ENCODE measurements around the gene DNAJC8. TPM values are rescaled to one million over a fixed set of nuclear protein-coding genes. Genes with fewer than 3 reads are reported as not detected.

Gene DNAJC8
- 108 and 132 TPM in 2 replicates for total RNA-seq (2014; rRNA removed; shearing (Covaris generic))

- DNase-seq (ENCODE audit: low read depth), result peak; percentile 89
Observed at GRCh38 chr1:28232558-28233263, at the start of gene DNAJC8. DNAJC8 (minus strand) TSS chr1:28233029; CDS start chr1:28232998, 31 bp downstream.

- DNase-seq (ENCODE audit: low read depth), result no peak
Observed at GRCh38 chr1:28281608-28282425, 49.0 kb upstream of the DNAJC8 start.

- no peak for DNase-seq (ENCODE audit: low read depth)
Observed at GRCh38 chr1:28280977-28281381, 48.1 kb upstream of the DNAJC8 start.

GRCh38 chr1:28280501-28280900, 47.7 kb upstream of the DNAJC8 start:
- no peak for DNase-seq (ENCODE audit: low read depth)

- no peak for DNase-seq (ENCODE audit: low read depth)
Observed at GRCh38 chr1:28279721-28280120, 46.9 kb upstream of the DNAJC8 start.

- no peak for DNase-seq (ENCODE audit: low read depth)
Observed at GRCh38 chr1:28278763-28279162, 45.9 kb upstream of the DNAJC8 start.

GRCh38 chr1:28273216-28273860, 40.5 kb upstream of the DNAJC8 start:
- DNase-seq (ENCODE audit: low read depth), result peak; percentile 28

GRCh38 chr1:28272215-28272852, 39.5 kb upstream of the DNAJC8 start:
- no peak for DNase-seq (ENCODE audit: low read depth)

GRCh38 chr1:28269529-28269928, 36.7 kb upstream of the DNAJC8 start:
- no peak for DNase-seq (ENCODE audit: low read depth)

- no peak for DNase-seq (ENCODE audit: low read depth)
Observed at GRCh38 chr1:28267633-28268032, 34.8 kb upstream of the DNAJC8 start.

GRCh38 chr1:28266920-28267322, 34.1 kb upstream of the DNAJC8 start:
- no peak for DNase-seq (ENCODE audit: low read depth)

GRCh38 chr1:28265577-28265976, 32.7 kb upstream of the DNAJC8 start:
- no peak for DNase-seq (ENCODE audit: low read depth)

GRCh38 chr1:28264897-28265296, 32.1 kb upstream of the DNAJC8 start:
- DNase-seq (ENCODE audit: low read depth), result no peak

- no peak for DNase-seq (ENCODE audit: low read depth)
Observed at GRCh38 chr1:28260803-28261174, 28.0 kb upstream of the DNAJC8 start.

- peak; percentile 82 for DNase-seq (ENCODE audit: low read depth)
Observed at GRCh38 chr1:28259934-28260802, 27.3 kb upstream of the DNAJC8 start.

- peak; percentile 98 for DNase-seq (ENCODE audit: low read depth)
Observed at GRCh38 chr1:28259252-28259933, 26.6 kb upstream of the DNAJC8 start, which contains the start of gene SESN2. SESN2 (plus strand) TSS chr1:28259518; CDS start chr1:28259848, 330 bp downstream.

- DNase-seq (ENCODE audit: low read depth), result no peak
Observed at GRCh38 chr1:28258628-28259251, 25.9 kb upstream of the DNAJC8 start.

- no peak for DNase-seq (ENCODE audit: low read depth)
Observed at GRCh38 chr1:28257736-28258135, 24.9 kb upstream of the DNAJC8 start.

GRCh38 chr1:28256197-28256827, 23.5 kb upstream of the DNAJC8 start:
- DNase-seq (ENCODE audit: low read depth), result no peak

Data from RPMI7951 (cell line).